ENCODE results near the gene ABHD2. TPM values are rescaled to one million over a fixed set of nuclear protein-coding genes. Genes with fewer than 3 reads are reported as not detected.
A peak's percentile ranks its signal among the peaks of the same experiment; 100 is the strongest.

Gene ABHD2
- total RNA-seq, 4 donors from 2014 or later: 19.3 to 150 (median 64.5) TPM

DNA sequence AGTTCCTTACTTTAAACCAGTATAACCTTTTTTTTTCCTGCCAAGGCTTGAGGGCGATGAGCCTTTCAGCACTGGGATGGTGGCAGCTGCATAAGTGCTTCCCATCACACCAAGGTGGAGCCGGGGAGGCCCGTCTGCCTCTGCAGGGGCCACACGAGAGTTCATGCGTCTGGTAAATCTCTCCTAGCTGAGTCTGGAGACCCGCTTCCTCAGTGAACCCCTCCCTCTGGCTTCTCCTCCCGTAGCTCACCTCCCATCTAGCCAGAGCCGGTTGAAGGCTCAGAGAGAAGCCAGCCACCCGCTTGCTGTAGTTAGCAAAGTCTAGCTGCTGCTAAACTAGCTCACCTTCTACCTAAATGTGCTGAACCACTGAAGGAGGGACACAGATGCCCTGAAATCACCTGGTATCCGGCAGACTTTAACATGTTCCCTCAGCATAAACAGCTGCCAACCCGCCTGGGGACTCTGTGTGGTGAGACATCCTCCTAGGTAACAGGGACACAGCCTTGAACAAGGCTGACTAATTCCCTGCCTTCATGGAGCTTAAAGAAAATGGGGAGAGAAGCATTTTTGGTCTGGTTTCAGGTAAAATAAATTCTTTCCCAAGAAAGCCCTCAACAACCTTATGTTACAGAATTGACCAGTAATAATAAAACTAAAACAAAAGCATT is 90.2 kb downstream of the ABHD2 start:
- no peak for TF ChIP-seq POLR2A (IDR thresholded peaks at IDR 0.05)
- TF ChIP-seq, protein P1, sequence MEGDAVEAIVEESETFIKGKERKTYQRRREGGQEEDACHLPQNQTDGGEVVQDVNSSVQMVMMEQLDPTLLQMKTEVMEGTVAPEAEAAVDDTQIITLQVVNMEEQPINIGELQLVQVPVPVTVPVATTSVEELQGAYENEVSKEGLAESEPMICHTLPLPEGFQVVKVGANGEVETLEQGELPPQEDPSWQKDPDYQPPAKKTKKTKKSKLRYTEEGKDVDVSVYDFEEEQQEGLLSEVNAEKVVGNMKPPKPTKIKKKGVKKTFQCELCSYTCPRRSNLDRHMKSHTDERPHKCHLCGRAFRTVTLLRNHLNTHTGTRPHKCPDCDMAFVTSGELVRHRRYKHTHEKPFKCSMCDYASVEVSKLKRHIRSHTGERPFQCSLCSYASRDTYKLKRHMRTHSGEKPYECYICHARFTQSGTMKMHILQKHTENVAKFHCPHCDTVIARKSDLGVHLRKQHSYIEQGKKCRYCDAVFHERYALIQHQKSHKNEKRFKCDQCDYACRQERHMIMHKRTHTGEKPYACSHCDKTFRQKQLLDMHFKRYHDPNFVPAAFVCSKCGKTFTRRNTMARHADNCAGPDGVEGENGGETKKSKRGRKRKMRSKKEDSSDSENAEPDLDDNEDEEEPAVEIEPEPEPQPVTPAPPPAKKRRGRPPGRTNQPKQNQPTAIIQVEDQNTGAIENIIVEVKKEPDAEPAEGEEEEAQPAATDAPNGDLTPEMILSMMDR (IDR thresholded peaks at IDR 0.05 in 4 of 5, conservative IDR thresholded peaks at IDR 0.05 in 1 of 5): no peak
- H3K36me3 ChIP-seq: peaks cover 0 to 61% of the 10 kb centered on the region in 2 donors
- H3K4me3 ChIP-seq: no peak overlapping the region
- peak overlapping the region in 1 of 4 donors; percentile 32 for H3K27ac ChIP-seq
- in situ Hi-C loops (cut with MboI; ENCODE audit: low sequenced_read_pairs in 4 of 4) (loop anchor here (5.0 to 10.0 kb wide), 2 partner anchors 121 to 284 kb away; partner anchors contain the start of gene HAPLN3 (in 1 of the 4)), intact Hi-C loops (cut with DNase I; ENCODE audit: low total_unique reads) (no loop called here)
- no peaks in the 10 kb centered on the region for H3K9me3 ChIP-seq
- H3K4me1 ChIP-seq: peaks cover 6 to 9% of the 10 kb centered on the region in 2 donors
- DNase-seq (no peak), ATAC-seq (no peak)
- no peaks in the 10 kb centered on the region for H3K27me3 ChIP-seq

DNA sequence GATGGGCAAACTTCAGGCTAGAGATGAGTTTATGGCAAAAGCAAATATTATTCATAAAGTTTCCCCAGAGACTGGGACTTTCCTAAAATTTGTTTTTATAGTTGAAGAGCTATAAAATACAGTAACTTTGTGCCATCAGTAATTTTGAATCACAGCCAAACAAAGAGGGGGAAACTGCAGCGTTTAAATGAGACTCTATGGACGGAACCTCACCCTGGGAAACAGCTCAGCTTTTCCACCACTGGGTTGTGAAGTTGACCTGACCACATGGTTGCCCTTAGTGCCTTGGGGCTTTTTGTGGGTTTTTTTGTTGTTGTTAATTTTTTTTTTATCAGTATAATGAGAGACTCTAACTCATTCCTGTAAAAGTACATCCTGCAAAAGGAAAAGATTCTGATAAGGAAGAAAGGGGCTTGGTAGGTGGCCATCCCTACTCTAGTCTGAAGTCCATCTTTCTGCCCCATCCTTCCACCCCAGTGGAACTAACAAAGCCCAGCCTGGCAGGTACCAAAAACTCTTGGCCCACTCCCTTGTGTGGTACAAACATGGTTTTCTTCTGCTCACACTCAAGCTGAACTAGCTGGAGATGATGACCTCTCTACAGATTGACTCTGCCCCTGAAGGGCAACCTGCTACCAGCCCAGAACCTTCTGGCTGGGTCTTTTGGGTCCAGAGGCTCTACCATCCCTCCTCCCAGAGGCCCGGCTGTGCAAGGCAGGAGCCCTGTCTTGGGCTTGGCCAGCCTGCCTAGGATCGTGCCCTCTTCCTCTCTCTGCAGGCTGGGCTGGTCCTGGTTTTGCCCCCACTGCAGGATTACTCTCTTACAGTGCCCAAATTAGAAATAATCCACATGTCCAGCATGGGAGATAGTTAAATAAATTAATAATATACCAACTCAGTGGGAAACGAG is 92.0 kb downstream of the ABHD2 start:
- Histone ChIP-seq H3K4me1 (peaks cover 0 to 5% of the 10 kb centered on the region in 2 donors), H3K9me3 (no peaks in the 10 kb centered on the region), H3K4me3 (no peak overlapping the region), H3K27me3 (no peaks in the 10 kb centered on the region), H3K36me3 (peaks cover 0 to 69% of the 10 kb centered on the region in 2 donors), H3K27ac (no peak overlapping the region)
- DNase-seq (no peak), ATAC-seq (no peak)
- intact Hi-C loops (cut with DNase I; ENCODE audit: low total_unique reads) (no loop called here), in situ Hi-C loops (cut with MboI; ENCODE audit: low sequenced_read_pairs in 4 of 4) (loop anchor here (5.0 to 10.0 kb wide), 2 partner anchors 123 to 285 kb away; partner anchors contain the start of gene HAPLN3 (in 2 of the 4))
- no peak for TF ChIP-seq POLR2A (IDR thresholded peaks at IDR 0.05)
- TF ChIP-seq, protein P1 (IDR thresholded peaks at IDR 0.05 in 4 of 5, conservative IDR thresholded peaks at IDR 0.05 in 1 of 5): no peak

DNA sequence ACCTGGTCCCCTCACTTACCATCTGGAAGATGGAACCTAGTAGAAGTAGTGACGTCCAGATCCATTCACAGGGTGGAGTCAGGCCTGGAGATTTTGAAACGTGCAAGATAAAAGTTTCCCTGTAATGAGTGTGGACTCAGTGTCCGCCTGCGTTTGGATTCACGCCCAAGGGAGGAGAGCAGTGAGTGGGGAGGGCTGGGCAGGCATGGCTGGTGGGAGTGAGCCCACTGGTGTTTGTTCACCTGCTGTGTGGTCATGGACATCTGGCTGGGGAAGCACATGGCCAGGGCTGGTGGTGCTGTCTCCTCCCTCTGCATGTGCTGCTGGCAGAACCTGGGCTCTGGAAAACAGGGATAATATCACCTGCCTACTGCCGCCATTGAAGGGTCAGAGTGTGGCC is 96.1 kb downstream of the ABHD2 start:
- H3K36me3 ChIP-seq: peaks cover 0 to 73% of the 10 kb centered on the region in 2 donors
- no peak overlapping the region for H3K4me3 ChIP-seq
- TF ChIP-seq, protein P1 (IDR thresholded peaks at IDR 0.05 in 4 of 5, conservative IDR thresholded peaks at IDR 0.05 in 1 of 5): no peak
- no peak for TF ChIP-seq POLR2A (IDR thresholded peaks at IDR 0.05)
- intact Hi-C loops (cut with DNase I; ENCODE audit: low total_unique reads): no loop called here
- no peaks in the 10 kb centered on the region for H3K27me3 ChIP-seq
- DNase-seq (no peak), ATAC-seq (no peak)
- H3K27ac ChIP-seq: no peak overlapping the region
- H3K4me1 ChIP-seq: no peaks in the 10 kb centered on the region
- no peaks in the 10 kb centered on the region for H3K9me3 ChIP-seq
- in situ Hi-C loops (cut with MboI; ENCODE audit: low sequenced_read_pairs in 4 of 4): loop anchor here in 1 of 4 donors (10.0 kb wide), 1 partner anchor 290 kb away; the partner anchor contains the start of gene HAPLN3

DNA sequence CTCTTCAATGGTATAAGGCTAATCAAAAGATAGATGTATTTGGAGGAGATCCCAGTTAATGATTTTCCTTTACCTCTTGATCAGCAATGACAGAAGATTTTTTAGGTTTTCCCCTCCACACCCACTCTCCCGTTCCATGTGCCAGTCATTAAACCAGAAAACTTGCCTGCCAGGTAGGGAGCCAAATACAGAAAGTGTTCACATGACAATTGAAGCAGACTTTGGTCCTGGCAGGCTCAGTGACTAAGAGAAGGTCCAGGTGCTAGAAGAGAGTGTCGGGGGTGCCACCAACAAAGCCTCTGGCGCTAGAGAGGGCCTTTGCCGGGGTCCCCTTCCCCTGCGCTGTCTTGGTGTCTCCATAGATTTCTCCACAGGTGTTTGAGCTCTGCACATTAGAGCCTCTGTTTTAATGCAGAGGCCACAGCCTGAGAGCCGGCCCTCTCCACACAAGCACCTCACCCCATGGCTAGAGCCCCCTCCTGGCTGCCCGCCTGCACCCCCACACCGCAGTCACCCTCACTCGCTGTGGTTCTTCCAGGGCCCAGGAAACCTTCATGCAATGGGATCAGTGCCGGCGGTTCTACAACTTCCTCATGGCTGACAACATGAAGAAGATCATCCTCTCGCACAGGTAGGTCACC is 96.8 kb downstream of the ABHD2 start:
- intact Hi-C loops (cut with DNase I; ENCODE audit: low total_unique reads): no loop called here
- H3K4me3 ChIP-seq: no peak overlapping the region
- ATAC-seq (no peak), DNase-seq (no peak)
- H3K27me3 ChIP-seq: no peaks in the 10 kb centered on the region
- in situ Hi-C loops (cut with MboI; ENCODE audit: low sequenced_read_pairs in 4 of 4): loop anchor here in 1 of 4 donors (10.0 kb wide), 1 partner anchor 290 kb away; the partner anchor contains the start of gene HAPLN3
- H3K4me1 ChIP-seq: no peaks in the 10 kb centered on the region
- H3K9me3 ChIP-seq: no peaks in the 10 kb centered on the region
- peaks cover 0 to 74% of the 10 kb centered on the region in 2 donors for H3K36me3 ChIP-seq
- no peak overlapping the region for H3K27ac ChIP-seq
- TF ChIP-seq, protein P1 (IDR thresholded peaks at IDR 0.05 in 4 of 5, conservative IDR thresholded peaks at IDR 0.05 in 1 of 5): no peak
- no peak for TF ChIP-seq POLR2A (IDR thresholded peaks at IDR 0.05)

All from gastrocnemius medialis (tissue), 4 donors.